PC-9 (cell line): ENCODE results near the gene LINGO1. TPM values are rescaled to one million over a fixed set of nuclear protein-coding genes. Genes with fewer than 3 reads are reported as not detected.

Experiments used
- BruUV-seq: library from RNA; stranded (reverse); fragments of 400-500 nt; replicated peaks from 2 replicates; lab custom pipeline; 2021; lab: Mats Ljungman, UMichigan
- CTCF ChIA-PET: fragments of 300-600 bp; sonication (Branson Sonifier 250); formaldehyde crosslinking; loops from one replicate; lab custom pipeline; 2022; ENCODE audit warnings: antibody characterized with exemption; lab: Charles Lee
- POLR2A ChIA-PET: fragments of 300-600 bp; sonication (Branson Sonifier 250); formaldehyde crosslinking; loops from one replicate; lab custom pipeline; 2022; ENCODE audit warnings: antibody characterized with exemption; ENCODE audit not compliant: unreplicated experiment; lab: Charles Lee
- DNase-seq, 2 experiments: peaks; one replicate each; pipeline versions ENCODE4 v3.0.0 to v3.0.0-alpha.2; 2015 to 2022; ENCODE audit warnings: mixed read lengths in 1 of 2
- H2AFZ ChIP-seq: fragments of 200-600 bp; sonication (generic); 2 replicates; pipeline ENCODE4 v1.8.1; 2017; ENCODE audit warnings: antibody characterized with exemption
- H3F3A ChIP-seq: fragments of 200-600 bp; sonication (generic); 2 replicates; pipeline ENCODE4 v1.8.1; 2017; ENCODE audit warnings: antibody characterized with exemption, mild to moderate bottlenecking, low read depth; ENCODE audit not compliant: insufficient read depth
- H3K27ac ChIP-seq: fragments of 200-600 bp; sonication (generic); 2 replicates; pipeline ENCODE4 v1.6.1; 2016; ENCODE audit warnings: mixed run types
- H3K27me3 ChIP-seq: fragments of 200-600 bp; sonication (generic); 2 replicates; pipeline ENCODE4 v1.6.1; 2016; ENCODE audit warnings: low read depth, mixed run types; ENCODE audit not compliant: insufficient read depth
- H3K36me3 ChIP-seq: fragments of 200-600 bp; sonication (generic); 2 replicates; pipeline ENCODE4 v1.6.1; 2016; ENCODE audit warnings: low read depth, mixed run types
- H3K4me1 ChIP-seq: fragments of 200-600 bp; sonication (generic); replicated peaks from 2 replicates; pipeline ENCODE4 v1.6.1; 2016; ENCODE audit warnings: mixed run types; ENCODE audit not compliant: insufficient read depth
- H3K4me2 ChIP-seq: fragments of 200-600 bp; sonication (generic); 2 replicates; pipeline ENCODE4 v1.6.1; 2017; ENCODE audit warnings: mixed run types
- H3K4me3 ChIP-seq: fragments of 200-600 bp; sonication (generic); 2 replicates; pipeline ENCODE4 v1.6.1; 2016; ENCODE audit warnings: mixed run types
- H3K79me2 ChIP-seq: fragments of 200-600 bp; sonication (generic); 2 replicates; pipeline ENCODE4 v1.6.1; 2017; ENCODE audit warnings: low read depth, mixed run types
- H3K9me2 ChIP-seq: fragments of 200-600 bp; sonication (generic); 2 replicates; pipeline ENCODE4 v1.8.1; 2017; ENCODE audit warnings: mild to moderate bottlenecking; ENCODE audit not compliant: insufficient read depth
- H3K9me3 ChIP-seq: fragments of 200-600 bp; sonication (generic); 2 replicates; pipeline ENCODE4 v1.8.1; 2016; ENCODE audit warnings: low read depth; ENCODE audit not compliant: insufficient read depth
- H4K20me1 ChIP-seq: fragments of 200-600 bp; sonication (generic); 2 replicates; pipeline ENCODE4 v1.8.1; 2017; ENCODE audit not compliant: insufficient read depth
- CTCF ChIP-seq: fragments of 200-600 bp; sonication (generic); conservative IDR thresholded peaks from 2 replicates; pipeline ENCODE4 v1.6.1; 2017; ENCODE audit warnings: mixed run types, antibody characterized with exemption, mild to moderate bottlenecking, moderate library complexity
- EZH2 ChIP-seq: fragments of 200-600 bp; sonication (generic); IDR thresholded peaks from 2 replicates; pipeline ENCODE4 v1.8.0; 2017; ENCODE audit warnings: antibody characterized with exemption, low read depth
- intact Hi-C: fragments of 100-400 bp; cut with micrococcal nuclease; formaldehyde crosslinking; loops from one replicate; pipeline ENCODE4 v1.10.0; 2022; ENCODE audit not compliant: unreplicated experiment
- total RNA-seq: library from RNA; stranded (reverse); gene quantifications from 2 replicates; pipeline ENCODE4 v1.2.3, GENCODE V29; 2021

The LINGO1 gene
- total RNA-seq, 1 experiment from 2014 or later = not detected

- Histone ChIP-seq H3K9me2 (no peaks in the 10 kb centered on the region), H2AFZ (no peak overlapping the region), H3K27ac (no peak overlapping the region), H4K20me1 (no peaks in the 10 kb centered on the region), H3K4me2 (no peak overlapping the region), H3K27me3 (peaks cover 7% of the 10 kb centered on the region; the same call in 1 of the 2 replicates), H3K36me3 (no peaks in the 10 kb centered on the region), H3K79me2 (no peaks in the 10 kb centered on the region), H3K4me3 (no peak overlapping the region), H3K9me3 (no peaks in the 10 kb centered on the region), H3F3A (no peaks in the 10 kb centered on the region), H3K4me1 (no peaks in the 10 kb centered on the region)
- no peak for DNase-seq
- no peak for TF ChIP-seq EZH2
- no peak for TF ChIP-seq CTCF
- BruUV-seq = no TSS peak
- ChIA-PET POLR2A (interaction anchor here (0.6 kb wide), 1 partner anchor 17 kb away, joined by 5 read pairs; no protein-coding TSS in a partner anchor), CTCF (no interaction called here)
- intact Hi-C loops = no loop called here
These were observed 23.2 kb downstream of the LINGO1 start for GRCh38 chr15:77609558-77609957.

GRCh38 chr15:77608774-77609173 is 23.9 kb downstream of the LINGO1 start:
- H3K27me3 ChIP-seq = peaks cover 7% of the 10 kb centered on the region; the same call in 1 of the 2 replicates
- no peak for DNase-seq
- H3K9me3 ChIP-seq = no peaks in the 10 kb centered on the region
- H4K20me1 ChIP-seq = no peaks in the 10 kb centered on the region
- no peaks in the 10 kb centered on the region for H3F3A ChIP-seq
- BruUV-seq = no TSS peak
- no peak overlapping the region for H3K4me3 ChIP-seq
- H3K4me2 ChIP-seq = no peak overlapping the region
- no peaks in the 10 kb centered on the region for H3K9me2 ChIP-seq
- POLR2A ChIA-PET = no interaction called here
- TF ChIP-seq EZH2 (no peak), CTCF (no peak)
- no peaks in the 10 kb centered on the region for H3K4me1 ChIP-seq
- H3K36me3 ChIP-seq = no peaks in the 10 kb centered on the region
- no peak overlapping the region for H3K27ac ChIP-seq
- H2AFZ ChIP-seq = no peak overlapping the region
- CTCF ChIA-PET = interaction anchor here (0.6 kb wide), 1 partner anchor 22 kb away, joined by 16 read pairs; no protein-coding TSS in a partner anchor
- intact Hi-C loops = no loop called here
- H3K79me2 ChIP-seq = no peaks in the 10 kb centered on the region

- TF ChIP-seq CTCF (no peak), EZH2 (no peak)
- CTCF ChIA-PET = no interaction called here
- Histone ChIP-seq H3K4me2 (no peak overlapping the region), H3F3A (no peaks in the 10 kb centered on the region), H3K9me2 (no peaks in the 10 kb centered on the region), H3K27ac (no peak overlapping the region), H3K4me3 (no peak overlapping the region), H3K4me1 (no peaks in the 10 kb centered on the region), H2AFZ (no peak overlapping the region), H3K9me3 (no peaks in the 10 kb centered on the region), H4K20me1 (no peaks in the 10 kb centered on the region), H3K79me2 (no peaks in the 10 kb centered on the region), H3K27me3 (peaks cover 7% of the 10 kb centered on the region; the same call in 1 of the 2 replicates), H3K36me3 (no peaks in the 10 kb centered on the region)
- BruUV-seq = no TSS peak
- intact Hi-C loops = no loop called here
- POLR2A ChIA-PET = no interaction called here
- DNase-seq = no peak
These were observed 24.8 kb downstream of the LINGO1 start for GRCh38 chr15:77607894-77608261.
